ENCODE data around the gene PDE7B. TPM values are rescaled to one million over a fixed set of nuclear protein-coding genes. Genes with fewer than 3 reads are reported as not detected.

The PDE7B gene
- total RNA-seq, 2 experiments from 2014 or later, result not detected

DNA sequence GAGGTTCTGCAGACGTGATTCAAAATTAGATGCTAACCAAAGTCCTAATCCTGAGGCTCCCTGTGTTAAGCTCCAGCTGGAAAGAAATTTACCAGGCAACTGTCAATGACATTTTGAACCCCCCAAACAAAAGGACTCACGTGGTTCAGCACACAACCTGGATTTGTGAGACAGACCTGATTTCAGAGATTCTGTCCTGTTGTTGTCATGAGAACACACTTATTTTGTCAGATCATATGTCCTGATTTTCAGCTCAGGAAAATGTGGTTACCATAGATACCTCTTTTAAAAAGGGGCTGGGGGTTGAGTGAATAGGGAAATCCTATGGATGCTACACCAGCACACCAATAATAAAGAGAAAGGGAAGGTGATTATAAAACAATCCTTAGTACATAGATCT, 337.0 kb downstream of the PDE7B start:
- POLR2A ChIA-PET, result no interaction called here
- intact Hi-C loops (cut with micrococcal nuclease; ENCODE audit: unreplicated experiment), result no loop called here

GRCh38 chr6:136189104-136189503, 337.6 kb downstream of the PDE7B start:
- intact Hi-C loops (cut with micrococcal nuclease; ENCODE audit: unreplicated experiment), result no loop called here
- POLR2A ChIA-PET, result no interaction called here

More for the DNA sequence above, 337.0 kb downstream of the PDE7B start:
- Histone ChIP-seq H3K79me2 (ENCODE audit: insufficient read depth, low read depth, low read length) (no peaks in the 10 kb centered on the region), H3K27ac (ENCODE audit: low read depth, low read length, poor library complexity, severe bottlenecking) (no peak overlapping the region), H3K4me2 (ENCODE audit: low read length) (no peak overlapping the region), H3K9me3 (ENCODE audit: low read length) (no peaks in the 10 kb centered on the region), H2AFZ (ENCODE audit: low read length) (no peak overlapping the region), H3K4me3 (ENCODE audit: low read depth, low read length, poor library complexity, severe bottlenecking) (no peak overlapping the region), H3K4me1 (ENCODE audit: insufficient read depth, low read length, poor library complexity, severe bottlenecking) (peaks cover 8% of the 10 kb centered on the region), H4K20me1 (ENCODE audit: insufficient read depth, low read length) (no peaks in the 10 kb centered on the region), H3K9me2 (ENCODE audit: insufficient read depth, low read length) (no peaks in the 10 kb centered on the region), H3K36me3 (ENCODE audit: insufficient read depth, low read length) (no peaks in the 10 kb centered on the region)
- no peak for DNase-seq (ENCODE audit: low spot score)
- no peak for TF ChIP-seq CTCF (conservative IDR thresholded peaks at IDR 0.05; ENCODE audit: low read length)
- CTCF ChIA-PET (ENCODE audit: unreplicated experiment), result no interaction called here
- no TSS peak for BruUV-seq (replicated peaks)

More at GRCh38 chr6:136189104-136189503, 337.6 kb downstream of the PDE7B start:
- BruUV-seq (replicated peaks), result no TSS peak
- Histone ChIP-seq H4K20me1 (ENCODE audit: insufficient read depth, low read length) (no peaks in the 10 kb centered on the region), H3K27ac (ENCODE audit: low read depth, low read length, poor library complexity, severe bottlenecking) (no peak overlapping the region), H3K9me2 (ENCODE audit: insufficient read depth, low read length) (no peaks in the 10 kb centered on the region), H3K4me1 (ENCODE audit: insufficient read depth, low read length, poor library complexity, severe bottlenecking) (peaks cover 8% of the 10 kb centered on the region), H3K9me3 (ENCODE audit: low read length) (no peaks in the 10 kb centered on the region), H3K4me2 (ENCODE audit: low read length) (no peak overlapping the region), H3K4me3 (ENCODE audit: low read depth, low read length, poor library complexity, severe bottlenecking) (no peak overlapping the region), H3K79me2 (ENCODE audit: insufficient read depth, low read depth, low read length) (no peaks in the 10 kb centered on the region), H2AFZ (ENCODE audit: low read length) (no peak overlapping the region), H3K36me3 (ENCODE audit: insufficient read depth, low read length) (no peaks in the 10 kb centered on the region)
- CTCF ChIA-PET (ENCODE audit: unreplicated experiment), result no interaction called here
- no peak for TF ChIP-seq CTCF (conservative IDR thresholded peaks at IDR 0.05; ENCODE audit: low read length)
- no peak for TF ChIP-seq EZH2phosphoT487 (IDR thresholded peaks at IDR 0.05; ENCODE audit: borderline replicate concordance, low read depth, low read length)
- DNase-seq (ENCODE audit: low spot score), result no peak

Data from OCI-LY7 (cell line).